ENCODE measurements around the gene TLE1. TPM values are rescaled to one million over a fixed set of nuclear protein-coding genes. Genes with fewer than 3 reads are reported as not detected.

TLE1 gene
- polyA plus RNA-seq, 3 donors: 0.46 to 2.5 (median 1.2) TPM

- no peak overlapping the region for H3K4me3 ChIP-seq (replicated peaks in 1 of 3; ENCODE audit: low read depth in 2 of 3, low read length in 3 of 3)
- WGBS (ENCODE audit: insufficient coverage): 93% methylated on average over 3 of the region's 9 CpGs
- peaks cover 19 to 27% of the 10 kb centered on the region in 2 donors for H3K4me1 ChIP-seq (ENCODE audit: control insufficient read depth in 1 of 2, insufficient read depth in 2 of 2, low read length in 2 of 2)
- Mint-ChIP-seq H3K4me3 (no peak overlapping the region), H3K27ac (no peak overlapping the region), H3K36me3 (peaks cover 26 to 35% of the 10 kb centered on the region in 2 donors), H3K27me3 (ENCODE audit: low read depth in 3 of 3) (no peaks in the 10 kb centered on the region), H3K9me3 (no peaks in the 10 kb centered on the region), H3K4me1 (peaks cover 25% of the 10 kb centered on the region)
- no peaks in the 10 kb centered on the region for H3K27me3 ChIP-seq (ENCODE audit: control insufficient read depth in 2 of 2, insufficient read depth in 2 of 2, low read length in 2 of 2)
- H3K9ac ChIP-seq (ENCODE audit: insufficient read depth, low read length, poor library complexity, severe bottlenecking): no peak overlapping the region
- no peak overlapping the region for H3K27ac ChIP-seq (ENCODE audit: low read depth in 1 of 2, low read length in 2 of 2)
- TF ChIP-seq, protein P1, sequence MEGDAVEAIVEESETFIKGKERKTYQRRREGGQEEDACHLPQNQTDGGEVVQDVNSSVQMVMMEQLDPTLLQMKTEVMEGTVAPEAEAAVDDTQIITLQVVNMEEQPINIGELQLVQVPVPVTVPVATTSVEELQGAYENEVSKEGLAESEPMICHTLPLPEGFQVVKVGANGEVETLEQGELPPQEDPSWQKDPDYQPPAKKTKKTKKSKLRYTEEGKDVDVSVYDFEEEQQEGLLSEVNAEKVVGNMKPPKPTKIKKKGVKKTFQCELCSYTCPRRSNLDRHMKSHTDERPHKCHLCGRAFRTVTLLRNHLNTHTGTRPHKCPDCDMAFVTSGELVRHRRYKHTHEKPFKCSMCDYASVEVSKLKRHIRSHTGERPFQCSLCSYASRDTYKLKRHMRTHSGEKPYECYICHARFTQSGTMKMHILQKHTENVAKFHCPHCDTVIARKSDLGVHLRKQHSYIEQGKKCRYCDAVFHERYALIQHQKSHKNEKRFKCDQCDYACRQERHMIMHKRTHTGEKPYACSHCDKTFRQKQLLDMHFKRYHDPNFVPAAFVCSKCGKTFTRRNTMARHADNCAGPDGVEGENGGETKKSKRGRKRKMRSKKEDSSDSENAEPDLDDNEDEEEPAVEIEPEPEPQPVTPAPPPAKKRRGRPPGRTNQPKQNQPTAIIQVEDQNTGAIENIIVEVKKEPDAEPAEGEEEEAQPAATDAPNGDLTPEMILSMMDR (IDR thresholded peaks at IDR 0.05): no peak
- H3K9me3 ChIP-seq (replicated peaks in 1 of 2; ENCODE audit: control insufficient read depth in 1 of 2, insufficient read depth in 1 of 2, low read length in 2 of 2): no peaks in the 10 kb centered on the region
- H3K36me3 ChIP-seq (replicated peaks in 1 of 2; ENCODE audit: control insufficient read depth in 1 of 2, insufficient read depth in 2 of 2, low read length in 2 of 2): no peaks in the 10 kb centered on the region
- no peaks in the 10 kb centered on the region for H4K20me1 ChIP-seq (ENCODE audit: insufficient read depth, low read length)
- no peak overlapping the region for H2AFZ ChIP-seq (ENCODE audit: insufficient read depth, low read depth, low read length, poor library complexity, severe bottlenecking)
- intact Hi-C loops (cut with micrococcal nuclease): no loop called here
- no peak overlapping the region for H3K4me2 ChIP-seq (replicated peaks; ENCODE audit: extremely low read depth, low read length, poor library complexity, severe bottlenecking)
- no peak for DNase-seq
- no peaks in the 10 kb centered on the region for H3K79me2 ChIP-seq (ENCODE audit: insufficient read depth, low read length)
Measured at GRCh38 chr9:81589819-81590218, 99.5 kb downstream of the TLE1 start.

GRCh38 chr9:81589392-81589791, 100.0 kb downstream of the TLE1 start:
- 85% methylated on average over 4 of the region's 5 CpGs for WGBS (ENCODE audit: insufficient coverage)
- no peak for DNase-seq
- H3K79me2 ChIP-seq (ENCODE audit: insufficient read depth, low read length): no peaks in the 10 kb centered on the region
- no peak overlapping the region for H3K27ac Mint-ChIP-seq
- H3K27ac ChIP-seq (ENCODE audit: low read depth in 1 of 2, low read length in 2 of 2): no peak overlapping the region
- H2AFZ ChIP-seq (ENCODE audit: insufficient read depth, low read depth, low read length, poor library complexity, severe bottlenecking): no peak overlapping the region
- peaks cover 17 to 26% of the 10 kb centered on the region in 2 donors for H3K4me1 ChIP-seq (ENCODE audit: control insufficient read depth in 1 of 2, insufficient read depth in 2 of 2, low read length in 2 of 2)
- peaks cover 27 to 35% of the 10 kb centered on the region in 2 donors for H3K36me3 Mint-ChIP-seq
- TF ChIP-seq, protein P1 (IDR thresholded peaks at IDR 0.05): no peak
- no peaks in the 10 kb centered on the region for H3K27me3 ChIP-seq (ENCODE audit: control insufficient read depth in 2 of 2, insufficient read depth in 2 of 2, low read length in 2 of 2)
- H4K20me1 ChIP-seq (ENCODE audit: insufficient read depth, low read length): no peaks in the 10 kb centered on the region
- no peaks in the 10 kb centered on the region for H3K27me3 Mint-ChIP-seq (ENCODE audit: low read depth in 3 of 3)
- H3K36me3 ChIP-seq (replicated peaks in 1 of 2; ENCODE audit: control insufficient read depth in 1 of 2, insufficient read depth in 2 of 2, low read length in 2 of 2): no peaks in the 10 kb centered on the region
- H3K9me3 Mint-ChIP-seq: no peaks in the 10 kb centered on the region
- no peak overlapping the region for H3K9ac ChIP-seq (ENCODE audit: insufficient read depth, low read length, poor library complexity, severe bottlenecking)
- no peak overlapping the region for H3K4me2 ChIP-seq (replicated peaks; ENCODE audit: extremely low read depth, low read length, poor library complexity, severe bottlenecking)
- peaks cover 22% of the 10 kb centered on the region for H3K4me1 Mint-ChIP-seq
- H3K4me3 Mint-ChIP-seq: no peak overlapping the region
- intact Hi-C loops (cut with micrococcal nuclease): no loop called here
- H3K4me3 ChIP-seq (replicated peaks in 1 of 3; ENCODE audit: low read depth in 2 of 3, low read length in 3 of 3): no peak overlapping the region
- H3K9me3 ChIP-seq (replicated peaks in 1 of 2; ENCODE audit: control insufficient read depth in 1 of 2, insufficient read depth in 1 of 2, low read length in 2 of 2): no peaks in the 10 kb centered on the region
